Endothelial cell of umbilical vein (primary cell): ENCODE measurements around the gene ACTN3. TPM values are rescaled to one million over a fixed set of nuclear protein-coding genes. Genes with fewer than 3 reads are reported as not detected.

Experiments
- BruUV-seq: library from RNA; stranded (reverse); fragments of 400-500 nt; replicated peaks from 2 replicates; lab custom pipeline; 2021; lab: Mats Ljungman, UMichigan
- CTCF ChIA-PET: fragments of 300-600, 350-600 bp; sonication (Branson Sonifier 250); formaldehyde crosslinking; loops from one replicate; lab custom pipeline; 2021; ENCODE audit warnings: antibody characterized with exemption, inconsistent platforms; lab: Charles Lee
- POLR2A ChIA-PET: fragments of 300-600, 350-600 bp; sonication (Branson Sonifier 250); formaldehyde crosslinking; loops from one replicate; lab custom pipeline; 2021; ENCODE audit warnings: antibody characterized with exemption, inconsistent platforms; lab: Charles Lee
- DNase-seq: peaks from one replicate; pipeline ENCODE4 v3.0.0-alpha.2; 2011; ENCODE audit warnings: low read depth, low spot score
- FAIRE-seq: peaks from 2 replicates; lab custom pipeline; 2011; peaks lifted over from hg19 to GRCh38; lab: Jason Lieb, UNC
- H2AFZ ChIP-seq: 2 replicates; pipeline ENCODE4 v1.6.0; 2012; ENCODE audit warnings: low read depth, low read length, control low read depth, inconsistent platforms
- H3K27ac ChIP-seq: 2 replicates; pipeline ENCODE4 v1.5.1; 2011; ENCODE audit warnings: low read depth, mild to moderate bottlenecking, control low read depth, low read length, moderate library complexity; ENCODE audit not compliant: insufficient read depth
- H3K27me3 ChIP-seq, 2 experiments: 2 replicates each; pipeline versions ENCODE4 v1.6.0 to v1.6.1; 2011; ENCODE audit warnings: low read length in 2 of 2, mixed read lengths in 1 of 2; ENCODE audit not compliant: control insufficient read depth in 2 of 2, insufficient read depth in 2 of 2
- H3K36me3 ChIP-seq, 2 experiments: 2 replicates in 1 of 2; 3 replicates in 1 of 2; pipeline ENCODE4 v1.5.1; 2011; ENCODE audit warnings: low read length in 2 of 2, mild to moderate bottlenecking in 1 of 2, moderate library complexity in 1 of 2; ENCODE audit not compliant: control insufficient read depth in 2 of 2, insufficient read depth in 2 of 2; ENCODE audit errors: extremely low read depth in 1 of 2
- H3K4me1 ChIP-seq: 3 replicates; pipeline ENCODE4 v1.5.1; 2011; ENCODE audit warnings: mild to moderate bottlenecking, low read length; ENCODE audit not compliant: control insufficient read depth, insufficient read depth; ENCODE audit errors: extremely low read depth
- H3K4me2 ChIP-seq: 2 replicates; pipeline ENCODE4 v1.6.1; 2011; ENCODE audit warnings: low read length, control low read depth, mixed read lengths; ENCODE audit not compliant: insufficient read depth
- H3K4me3 ChIP-seq, 3 experiments: fragments of 200-600 bp in 1 of 3; sonication (generic), shearing (Covaris generic) in 1 of 3; replicated peaks in 1 of 3; 2 replicates each; pipeline ENCODE4 v1.5.1; 2011 to 2016; ENCODE audit warnings: control low read depth in 3 of 3, low read length in 3 of 3, mild to moderate bottlenecking in 2 of 3, inconsistent platforms in 1 of 3, low read depth in 1 of 3, moderate library complexity in 1 of 3; ENCODE audit not compliant: insufficient read depth in 1 of 3
- H3K79me2 ChIP-seq: 2 replicates; pipeline ENCODE4 v1.6.0; 2012; ENCODE audit warnings: low read length, inconsistent platforms; ENCODE audit not compliant: control insufficient read depth, insufficient read depth
- H3K9ac ChIP-seq: replicated peaks from 2 replicates; pipeline ENCODE3; 2011; ENCODE audit warnings: low read length, control low read depth; ENCODE audit not compliant: insufficient read depth; ENCODE audit errors: extremely low read depth
- H3K9me1 ChIP-seq: replicated peaks from 3 replicates; pipeline ENCODE4 v1.6.0; 2011; ENCODE audit warnings: mild to moderate bottlenecking, low read length; ENCODE audit not compliant: control insufficient read depth, insufficient read depth; ENCODE audit errors: extremely low read depth
- H3K9me3 ChIP-seq: replicated peaks from 2 replicates; pipeline ENCODE4 v1.5.1; 2012; ENCODE audit warnings: low read length, inconsistent platforms; ENCODE audit not compliant: control insufficient read depth, insufficient read depth
- H4K20me1 ChIP-seq: replicated peaks from 2 replicates; pipeline ENCODE3; 2011; ENCODE audit warnings: mild to moderate bottlenecking, low read length; ENCODE audit not compliant: control insufficient read depth, insufficient read depth; ENCODE audit errors: extremely low read depth
- CTCF ChIP-seq, 2 donors: IDR thresholded peaks; 1 replicate in 1 of 2; 2 replicates in 1 of 2; pipeline ENCODE4 v1.5.1; 2011; ENCODE audit warnings: low read length in 2 of 2, mild to moderate bottlenecking in 2 of 2, moderate library complexity in 2 of 2, control low read depth in 1 of 2, inconsistent platforms in 1 of 2, low read depth in 1 of 2; ENCODE audit not compliant: insufficient read depth in 1 of 2; ENCODE audit errors: extremely low read depth in 1 of 2
- FOS ChIP-seq: IDR thresholded peaks from 2 replicates; pipeline ENCODE4 v1.6.1; 2011; ENCODE audit warnings: mild to moderate bottlenecking, low read length, moderate library complexity, borderline replicate concordance; ENCODE audit not compliant: insufficient read depth
- GATA2 ChIP-seq: IDR thresholded peaks from 2 replicates; pipeline ENCODE4 v1.7.0; 2011; ENCODE audit warnings: low read depth, mild to moderate bottlenecking, moderate library complexity, mixed read lengths, low read length; ENCODE audit not compliant: insufficient read length, insufficient read depth
- MYC ChIP-seq: IDR thresholded peaks from one replicate; pipeline ENCODE4 v1.6.1; 2011; ENCODE audit warnings: mild to moderate bottlenecking, low read depth, low read length
- POLR2A ChIP-seq: IDR thresholded peaks from 2 replicates; pipeline ENCODE4 v1.6.1; 2012; ENCODE audit warnings: low read depth, mild to moderate bottlenecking, control low read depth, low read length
- POLR2AphosphoS5 ChIP-seq: IDR thresholded peaks from 2 replicates; pipeline ENCODE4 v1.6.1; 2012; ENCODE audit warnings: low read depth, mild to moderate bottlenecking, control low read depth, low read length, moderate library complexity; ENCODE audit not compliant: insufficient read depth
- dilution Hi-C: fragments of 300-500 bp; cut with MboI; formaldehyde crosslinking; loops from one replicate; pipeline ENCODE4 v1.15.0; 2019; ENCODE audit warnings: low sequenced_read_pairs; ENCODE audit not compliant: extremely low pct_ligation_motif_present
- intact Hi-C: fragments of 100-400 bp; cut with micrococcal nuclease; formaldehyde crosslinking; loops from one replicate; pipeline ENCODE4 v1.10.0; 2022
- polyA plus RNA-seq, 4 experiments: library from polyadenylated mRNA; depleted of rRNA in 3 of 4; stranded (reverse) in 3 of 4; unstranded in 1 of 4; fragments of >200 nt; gene quantifications; 2 replicates each; pipeline versions ENCODE4 v1.2.1 to v1.2.3, GENCODE V29; 2011 to 2012; ENCODE audit warnings: missing spikeins in 1 of 4
- total RNA-seq: library from RNA; stranded (reverse); gene quantifications from 2 replicates; pipeline ENCODE4 v1.2.3, GENCODE V29; 2021

Gene ACTN3
- total and polyA plus RNA-seq, 2 donors (not counting 3 experiments of a cell fraction or from before 2014, with no cell fraction given) = 0.17 to 0.18 TPM

GRCh38 chr11:66592457-66593302 lies 46.0 kb downstream of the ACTN3 start, which contains the start of the genes CCDC87 and CCS:
Gene CCDC87 (minus strand): TSS chr11:66593063. CDS start chr11:66593015, 48 bp downstream.
Gene CCS (plus strand): TSS chr11:66593185. CDS start chr11:66593262, 77 bp downstream.
- intact Hi-C loops (loop anchor here (1.0 to 5.0 kb wide), 4 partner anchors 24 to 85 kb away; partner anchors contain the start of genes RBM14, RBM4 and RBM4B), dilution Hi-C loops (no loop called here)
- Histone ChIP-seq H4K20me1 (no peaks in the 10 kb centered on the region), H3K27me3 (peaks cover 0 to 2% of the 10 kb centered on the region in 2 experiments), H3K4me1 (peaks cover 5% of the 10 kb centered on the region), H2AFZ (peak within 1 kb of the TSS; percentile 83), H3K9me1 (no peaks in the 10 kb centered on the region), H3K27ac (no peak within 1 kb of the TSS), H3K9ac (peak within 1 kb of the TSS; percentile 59), H3K36me3 (no peaks in the 10 kb centered on the region), H3K4me3 (peak within 1 kb of the TSS; percentile 22 to 63 (median 60)), H3K9me3 (no peaks in the 10 kb centered on the region), H3K79me2 (no peaks in the 10 kb centered on the region), H3K4me2 (peak within 1 kb of the TSS; percentile 65)
- ChIA-PET CTCF (interaction anchor here (0.5 to 1.3 kb wide), 18 partner anchors 9 to 461 kb away, joined by 3 to 10 read pairs (median 4); partner anchors contain the start of genes CTSF, MRPL11, RBM14 and RBM4), POLR2A (interaction anchor here (0.9 kb wide), 1 partner anchor 24 kb away, joined by 3 read pairs; no protein-coding TSS in a partner anchor)
- BruUV-seq = no TSS peak
- FAIRE-seq (peak; percentile 96), DNase-seq (peak; percentile 97)
- peak; percentile 98 for TF ChIP-seq POLR2A
- peak; percentile 97 for TF ChIP-seq POLR2AphosphoS5
- TF ChIP-seq CTCF (IDR thresholded peaks at IDR 0.05; ENCODE audit: extremely low read depth in 1 of 2, insufficient read depth in 1 of 2, low read depth in 1 of 2, low read length in 2 of 2) = peak; percentile 73 to 87
- no peak for TF ChIP-seq MYC
- no peak for TF ChIP-seq GATA2
- no peak for TF ChIP-seq FOS
